HG03196 (cell line): ENCODE data around the gene KRT2.

Source experiments
- ATAC-seq: cut with Tn5 transposase; IDR thresholded peaks from one replicate; pipeline ENCODE4 v1.9.1; 2021; ENCODE audit not compliant: unreplicated experiment

Gene KRT2

GRCh38 chr12:52643233-52644077 lies 8.6 kb downstream of the KRT2 start:
- ATAC-seq = no peak

GRCh38 chr12:52641468-52641867 lies 10.5 kb downstream of the KRT2 start:
- ATAC-seq = no peak

DNA sequence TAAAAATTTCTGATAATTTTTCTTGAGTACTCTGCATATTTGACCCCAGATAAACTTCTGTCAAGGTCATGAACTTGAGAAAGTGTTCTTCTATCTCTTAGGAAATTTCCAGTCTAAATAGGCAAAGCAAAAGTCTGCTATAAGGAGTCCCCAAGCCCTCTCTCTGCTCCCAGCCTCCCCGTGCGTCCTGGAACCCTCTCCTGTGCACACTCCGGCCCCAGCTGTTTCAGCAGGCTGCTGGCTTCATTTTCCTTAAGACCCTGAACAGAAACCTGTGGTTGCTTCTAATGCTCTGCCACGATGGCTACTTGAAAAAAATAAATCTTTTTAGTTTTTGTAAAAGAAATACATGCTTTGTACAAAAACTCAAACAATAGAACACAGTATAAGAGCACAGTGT lies 14.7 kb downstream of the KRT2 start:
- no peak for ATAC-seq

DNA sequence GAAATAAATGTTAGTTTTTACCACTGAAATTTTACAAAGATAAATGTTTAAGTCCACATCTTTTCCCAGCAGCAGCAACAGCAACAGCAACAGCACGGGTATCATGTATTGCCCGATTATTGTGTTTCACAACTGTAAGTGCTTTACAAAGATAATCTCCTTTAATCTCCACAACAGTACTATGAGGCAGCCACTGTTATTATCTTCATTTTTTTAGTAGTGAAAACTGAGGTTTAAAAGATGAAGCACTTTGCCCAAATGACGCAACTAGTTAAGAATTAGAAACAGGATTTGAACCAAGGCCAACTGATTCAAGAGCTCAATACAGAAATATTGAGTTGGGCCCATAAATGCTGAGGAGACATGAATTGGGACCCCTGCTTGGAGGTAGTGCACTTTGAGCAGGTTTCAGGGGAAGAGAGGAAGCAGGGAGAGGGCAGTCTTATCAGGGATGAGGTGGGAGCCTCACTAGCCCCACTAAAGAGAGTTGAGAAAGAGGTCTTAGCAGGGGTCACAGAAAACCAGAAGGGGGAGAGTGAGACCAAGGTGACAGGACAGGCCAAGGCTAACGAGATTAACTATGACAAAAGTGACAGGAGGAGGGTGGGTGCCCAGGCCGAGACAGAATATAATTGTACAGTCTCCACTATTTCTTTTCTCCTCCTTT lies 15.3 kb downstream of the KRT2 start:
- no peak for ATAC-seq

DNA sequence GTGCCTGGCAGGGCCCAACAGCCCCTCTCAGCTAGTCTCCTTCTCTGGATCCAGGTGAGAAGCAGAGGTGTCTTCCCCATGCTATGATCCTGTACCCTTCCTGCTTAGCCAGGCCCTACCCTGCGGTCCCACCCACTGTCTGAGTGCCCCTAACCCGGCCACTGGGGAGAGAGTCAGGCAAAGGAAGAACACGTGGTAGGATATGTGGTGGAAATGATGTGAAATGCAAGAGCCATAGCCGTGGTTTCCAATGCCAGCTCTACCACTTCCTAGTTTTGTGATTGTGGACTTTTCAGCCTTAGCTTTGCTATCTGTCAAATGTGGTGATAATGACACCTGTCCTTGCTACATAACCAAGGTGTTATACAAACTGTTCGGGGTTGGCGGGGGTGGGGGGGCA lies 15.8 kb downstream of the KRT2 start:
- no peak for ATAC-seq

GRCh38 chr12:52634266-52635056 lies 17.6 kb downstream of the KRT2 start:
- ATAC-seq = no peak

- no peak for ATAC-seq
Observed at GRCh38 chr12:52633383-52633782, 18.6 kb downstream of the KRT2 start.

DNA sequence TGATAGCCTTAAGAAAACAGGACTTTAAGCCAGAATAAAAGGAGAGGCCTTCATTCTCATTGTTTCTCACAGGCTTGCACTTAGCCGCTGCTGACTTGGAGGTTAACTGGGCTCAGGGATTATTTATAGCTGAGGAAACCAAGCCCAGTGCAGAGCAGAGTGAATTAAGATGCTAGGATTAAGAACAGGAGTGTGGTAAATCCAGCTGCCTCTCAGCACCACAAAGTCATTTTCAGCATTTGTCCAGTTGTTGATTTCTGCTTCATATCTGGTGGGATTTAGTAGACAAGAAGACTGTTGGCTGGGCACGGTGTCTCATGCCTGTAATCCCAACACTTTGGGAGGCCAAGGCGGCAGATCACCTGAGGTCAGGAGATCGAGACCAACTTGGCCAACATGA lies 19.4 kb downstream of the KRT2 start:
- no peak for ATAC-seq

GRCh38 chr12:52631676-52632459 lies 20.1 kb downstream of the KRT2 start:
- no peak for ATAC-seq

DNA sequence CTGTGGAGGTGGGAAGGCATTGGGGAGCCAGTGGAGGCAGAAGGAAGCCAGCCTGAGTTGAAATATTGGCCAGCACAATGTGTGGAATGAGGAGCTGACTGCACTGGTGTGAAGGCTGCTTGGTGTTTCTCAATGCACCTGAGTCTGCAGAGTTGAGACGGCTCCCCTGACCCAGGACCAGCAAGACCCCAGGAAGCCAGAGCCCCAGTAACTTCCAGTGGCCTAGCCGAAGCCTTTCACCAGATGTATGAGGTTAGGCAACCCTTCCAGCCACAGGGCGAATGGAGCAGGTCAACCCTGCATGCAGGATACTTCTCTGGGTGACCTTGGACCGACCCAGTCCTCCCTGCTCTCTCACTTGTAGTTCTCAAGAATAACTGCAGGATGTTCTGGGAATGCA lies 20.7 kb downstream of the KRT2 start:
- no peak for ATAC-seq

GRCh38 chr12:52630599-52631200 lies 21.3 kb downstream of the KRT2 start:
- ATAC-seq = no peak

- no peak for ATAC-seq
Observed at GRCh38 chr12:52630008-52630500, 22.0 kb downstream of the KRT2 start.

DNA sequence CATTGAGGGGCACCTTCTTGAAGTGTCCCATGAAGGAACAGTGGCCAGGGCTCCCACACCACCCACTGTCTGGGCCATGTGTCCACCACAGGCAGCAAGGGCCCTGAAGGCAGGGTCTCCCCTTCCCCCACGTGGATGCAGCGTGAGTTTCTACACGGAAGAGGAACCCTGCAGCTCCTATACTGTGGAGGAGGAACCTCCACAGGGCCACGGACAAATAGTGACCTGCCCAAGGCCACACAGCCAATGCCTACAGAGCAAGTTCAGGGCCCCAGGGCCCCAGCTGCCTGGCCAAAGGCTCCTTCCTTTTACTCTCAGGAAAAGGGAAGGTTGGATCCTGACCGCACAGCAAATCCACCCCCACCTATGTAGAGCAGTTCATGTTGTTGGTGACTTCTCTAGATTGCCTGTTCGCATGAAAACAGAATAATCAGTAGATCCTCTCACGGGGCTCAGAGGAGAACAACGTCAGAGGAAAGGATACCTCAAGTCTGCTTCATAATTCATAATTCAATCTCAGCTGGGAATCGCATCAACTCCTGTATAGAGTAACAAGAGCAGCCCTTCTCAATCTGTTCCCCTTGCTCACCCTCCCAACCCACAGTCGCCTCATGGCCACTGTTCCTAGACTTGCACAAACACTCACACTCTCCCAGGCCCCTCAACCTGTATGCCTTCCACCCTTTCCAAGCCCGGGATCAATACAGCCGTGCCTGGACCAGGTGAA lies 22.6 kb downstream of the KRT2 start:
- no peak for ATAC-seq

DNA sequence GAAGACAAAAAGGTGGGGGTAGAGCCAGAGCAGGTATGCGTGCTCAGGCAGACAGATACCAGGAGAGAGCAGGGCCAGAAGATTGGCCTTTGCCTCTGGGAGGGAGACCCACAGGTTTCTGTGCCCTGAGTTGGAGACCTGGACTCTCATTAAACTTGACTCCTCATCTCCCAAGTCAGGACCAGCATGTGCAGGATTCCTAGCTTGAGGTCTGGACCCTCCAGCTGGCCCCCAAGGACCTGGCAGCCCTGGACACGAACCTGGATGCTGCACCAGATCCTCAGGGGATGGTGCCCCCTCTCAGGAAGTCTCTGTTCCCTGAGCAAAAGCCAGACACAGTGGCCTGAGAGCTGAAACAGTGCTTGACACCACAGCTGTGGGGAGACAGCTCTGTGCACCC lies 23.2 kb downstream of the KRT2 start:
- ATAC-seq = no peak

DNA sequence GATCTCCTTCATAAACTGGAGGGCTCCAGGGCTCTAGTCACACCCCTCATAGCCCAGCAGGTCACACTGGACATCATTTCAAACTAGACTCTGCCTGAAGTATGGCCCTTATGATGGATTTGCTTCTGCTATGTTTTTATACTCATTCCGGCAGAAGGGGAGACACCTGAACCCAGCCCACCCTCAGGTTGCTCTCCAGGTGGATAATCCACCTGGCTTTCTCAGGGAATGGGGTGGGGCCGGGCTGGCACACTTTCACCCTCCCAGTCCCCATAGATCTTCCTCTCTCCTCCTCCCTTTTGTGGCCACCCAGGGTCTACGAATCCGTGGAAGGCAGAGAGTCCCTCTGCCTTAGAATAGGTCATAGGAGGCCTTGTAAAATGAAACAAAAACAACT lies 23.9 kb downstream of the KRT2 start:
- ATAC-seq = no peak

- ATAC-seq = no peak
Observed at GRCh38 chr12:52627395-52628110, 24.5 kb downstream of the KRT2 start.

DNA sequence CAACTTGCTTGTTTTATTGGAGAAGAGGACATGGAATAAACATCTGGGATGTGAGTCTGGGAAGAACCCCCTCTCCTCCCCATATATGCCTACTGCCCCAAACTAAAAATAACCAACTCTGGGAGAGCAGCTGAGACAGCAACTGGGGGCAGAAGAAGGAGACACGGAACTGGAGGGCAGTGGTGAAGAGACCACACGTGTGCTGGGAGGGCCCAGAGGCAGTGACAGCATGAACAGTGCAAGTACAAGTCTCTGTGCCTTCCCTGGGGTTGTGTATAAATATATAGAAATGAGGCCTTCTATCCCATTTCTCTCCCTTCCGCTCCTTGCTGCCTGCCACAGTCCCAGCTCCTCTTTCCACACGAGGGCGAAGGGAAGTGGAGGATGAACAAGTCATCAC lies 29.7 kb downstream of the KRT2 start:
- ATAC-seq = no peak

DNA sequence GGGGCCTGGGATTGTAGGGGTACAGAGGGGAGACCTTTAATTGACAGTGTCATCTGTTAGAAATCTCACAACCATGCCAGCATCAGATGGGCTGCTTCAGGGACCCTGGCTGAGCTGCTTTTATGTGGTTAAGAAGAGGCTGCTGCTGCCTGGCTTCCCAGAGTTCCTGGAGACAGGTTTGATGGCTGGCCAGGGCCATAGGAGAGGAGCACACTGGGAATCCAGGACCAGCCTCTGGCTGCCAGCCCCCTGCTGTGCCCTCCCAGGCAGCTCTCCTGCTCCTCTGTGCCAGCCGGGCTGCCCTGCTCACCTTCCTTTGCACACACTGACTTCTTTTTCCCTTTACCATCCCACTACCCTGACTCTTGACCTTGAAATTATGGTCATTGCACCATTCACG lies 33.1 kb downstream of the KRT2 start:
- no peak for ATAC-seq

GRCh38 chr12:52618216-52618615 lies 33.8 kb downstream of the KRT2 start, which contains the start of gene KRT73:
Gene KRT73, minus strand, starts transcription at chr12:52618559. Its CDS starts 35 bp downstream, at chr12:52618524.
- no peak for ATAC-seq
